Right lobe of liver (tissue), 6 donors: ENCODE measurements around the gene SHC2. TPM values are rescaled to one million over a fixed set of nuclear protein-coding genes. Genes with fewer than 3 reads are reported as not detected.

Experiments
- ATAC-seq, 4 donors: fragments of 200-7000 bp; cut with Tn5 transposase; one replicate each; pipeline ENCODE4 v1.9.1; 2020; ENCODE audit warnings: mild to moderate bottlenecking in 4 of 4, moderate library complexity in 4 of 4
- DNase-seq, 3 donors: peaks; one replicate each; pipeline ENCODE4 v3.0.0-alpha.2; 2020
- H3K27ac ChIP-seq, 3 donors: fragments of 200-600 bp; one replicate each; pipeline ENCODE4 v1.8.0; 2022
- H3K27me3 ChIP-seq, 2 donors: fragments of 200-600 bp; one replicate each; pipeline ENCODE4 v1.8.0; 2022
- H3K36me3 ChIP-seq, 4 donors: fragments of 200-600 bp; sonication (generic) in 1 of 4; one replicate each; pipeline versions ENCODE4 v1.5.1 to v1.8.0; 2017 to 2022; ENCODE audit warnings: control low read depth in 1 of 4
- H3K4me1 ChIP-seq, 4 donors: fragments of 200-600 bp; sonication (generic) in 1 of 4; one replicate each; pipeline versions ENCODE4 v1.5.1 to v1.8.0; 2017 to 2022; ENCODE audit warnings: control low read depth in 1 of 4
- H3K4me3 ChIP-seq, 3 donors: fragments of 200-600 bp; one replicate each; pipeline ENCODE4 v1.8.0; 2022
- H3K9me3 ChIP-seq, 4 donors: fragments of 200-600 bp; sonication (generic) in 1 of 4; one replicate each; pipeline versions ENCODE4 v1.5.1 to v1.8.0; 2017 to 2022; ENCODE audit warnings: control low read depth in 1 of 4
- CTCF ChIP-seq, 4 donors: fragments of 200-600 bp in 3 of 4; fragments of 450-650 bp in 1 of 4; IDR thresholded peaks; one replicate each; pipeline versions ENCODE4 v1.5.1 to v1.8.0; 2016 to 2022; ENCODE audit warnings: antibody characterized with exemption in 4 of 4, mild to moderate bottlenecking in 2 of 4
- POLR2A ChIP-seq: fragments of 450-650 bp; IDR thresholded peaks from one replicate; pipeline ENCODE4 v1.6.1; 2017; ENCODE audit warnings: antibody characterized with exemption, mild to moderate bottlenecking
- WGBS: methylation state at CpG from one replicate; pipeline ENCODE4 v1.1.6; 2018; ENCODE audit warnings: low coverage, low lambda C conversion rate; ENCODE audit not compliant: insufficient coverage; ENCODE audit errors: missing lambda C conversion rate; 5-methylcytosine and 5-hydroxymethylcytosine counted together
- intact Hi-C, 2 donors: fragments of 100-400 bp; cut with DNase I; formaldehyde crosslinking; loops; one replicate each; pipeline versions ENCODE4 v1.11.2 to v1.14.1; 2022
- total RNA-seq, 6 experiments: library from RNA; depleted of rRNA in 2 of 6; stranded (reverse); fragments of >200 nt in 2 of 6; fragmentation: NEBNext Ultra II Directional in 3 of 6; extraction: Animal tissue kit (Norgen Biotek cat#: 25700) in 3 of 6; gene quantifications; one replicate each; pipeline versions ENCODE4 v1.1.0 to v1.2.4, GENCODE V29; 2016 to 2023
- donor health status: DM: no; HTN: yes; CAD: no.
- donor health status: DM: no; HTN: no; CAD: no.
- donor health status: DM: no; HTN: no; CAD: no.
- donor health status: DM: no; HTN: yes; CAD: no.
- donor health status: DM: no; HTN: yes; CAD: no.

Gene SHC2
- total RNA-seq, 6 experiments from 2014 or later: 48.4 to 69.9 (median 59.1) TPM

DNA sequence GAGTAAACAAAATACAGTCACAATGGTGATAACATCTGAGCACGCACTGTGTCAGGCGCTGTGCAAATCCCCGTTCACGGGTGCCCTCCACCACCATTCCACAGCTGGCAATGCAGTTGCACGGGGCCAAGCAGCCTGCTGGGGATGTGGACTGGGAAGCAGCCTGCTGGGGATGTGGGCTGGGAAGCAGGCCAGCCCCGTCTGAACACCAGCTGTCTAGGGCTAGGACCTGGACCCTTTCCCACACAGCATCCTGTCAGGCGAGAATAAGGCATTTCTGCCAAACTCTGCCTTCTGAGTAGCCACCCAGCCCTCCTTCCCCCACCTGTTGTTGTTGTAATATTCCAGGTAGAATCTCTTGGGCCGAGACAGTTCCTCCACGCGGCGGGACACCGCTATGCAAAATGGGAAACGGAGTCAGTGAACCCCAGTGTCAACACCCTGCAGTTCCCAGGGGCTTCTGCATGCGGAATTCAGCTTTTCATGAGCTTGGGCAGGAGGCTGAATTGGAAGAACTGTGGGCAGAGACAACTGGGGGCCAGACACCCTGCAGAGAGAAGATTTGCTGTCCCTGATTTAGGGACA is 88.4 kb downstream of the SHC2 start:
- no peaks in the 10 kb centered on the region for H3K27me3 ChIP-seq
- no peaks in the 10 kb centered on the region for H3K9me3 ChIP-seq
- DNase-seq (no peak), ATAC-seq (peak; percentile 21 to 46 (median 32))
- intact Hi-C loops: no loop called here
- 32% methylated on average over 6 of the region's 14 CpGs for WGBS
- no peak overlapping the region for H3K4me3 ChIP-seq
- H3K4me1 ChIP-seq: no peaks in the 10 kb centered on the region
- TF ChIP-seq CTCF (IDR thresholded peaks at IDR 0.05) (no peak), POLR2A (no peak)
- H3K36me3 ChIP-seq: no peaks in the 10 kb centered on the region
- H3K27ac ChIP-seq: no peak overlapping the region

GRCh38 chr19:371501-372168 is 89.2 kb downstream of the SHC2 start:
- Histone ChIP-seq H3K4me3 (no peak overlapping the region), H3K4me1 (no peaks in the 10 kb centered on the region), H3K27me3 (no peaks in the 10 kb centered on the region), H3K27ac (no peak overlapping the region), H3K36me3 (no peaks in the 10 kb centered on the region), H3K9me3 (no peaks in the 10 kb centered on the region)
- 50% methylated on average over 14 of the region's 17 CpGs for whole genome bisulfite sequencing
- TF ChIP-seq POLR2A (no peak), CTCF (IDR thresholded peaks at IDR 0.05) (no peak)
- intact Hi-C loops: no loop called here
- DNase-seq: no peak
- ATAC-seq: no peak

- no peak overlapping the region for H3K27ac ChIP-seq
- H3K4me1 ChIP-seq: no peaks in the 10 kb centered on the region
- intact Hi-C loops: no loop called here
- no peak for TF ChIP-seq POLR2A
- no peak for TF ChIP-seq CTCF (IDR thresholded peaks at IDR 0.05)
- no peaks in the 10 kb centered on the region for H3K9me3 ChIP-seq
- no peak for DNase-seq
- no peak overlapping the region for H3K4me3 ChIP-seq
- no peaks in the 10 kb centered on the region for H3K27me3 ChIP-seq
- H3K36me3 ChIP-seq: no peaks in the 10 kb centered on the region
- 82% methylated on average over 17 of the region's 43 CpGs for WGBS
- ATAC-seq: no peak
Observed at GRCh38 chr19:370641-371330, 90.0 kb downstream of the SHC2 start.

DNA sequence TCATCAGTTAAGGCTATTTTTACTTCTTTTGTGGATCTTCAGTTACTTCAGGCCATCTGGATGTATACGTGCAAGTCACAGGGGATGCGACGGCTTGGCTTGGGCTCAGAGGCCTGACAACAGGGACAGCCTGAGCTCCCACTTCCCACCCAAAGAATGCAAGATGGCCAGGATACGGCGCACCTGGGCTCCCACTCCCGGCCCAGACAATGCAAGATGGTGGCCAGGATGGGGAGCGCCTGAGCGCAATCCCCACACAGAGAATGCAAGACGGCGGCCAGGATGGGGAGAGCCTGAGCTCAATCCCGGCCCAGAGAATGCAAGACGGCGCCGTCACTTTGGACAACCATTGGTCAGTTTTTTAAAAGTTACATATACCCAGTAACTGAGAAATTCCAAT is 91.0 kb downstream of the SHC2 start:
- no peak overlapping the region for H3K4me3 ChIP-seq
- no peak overlapping the region for H3K27ac ChIP-seq
- H3K36me3 ChIP-seq: no peaks in the 10 kb centered on the region
- intact Hi-C loops: no loop called here
- ATAC-seq: no peak
- TF ChIP-seq CTCF (IDR thresholded peaks at IDR 0.05) (no peak), POLR2A (no peak)
- DNase-seq: no peak
- WGBS: 97% methylated on average over 5 of the region's 14 CpGs
- no peaks in the 10 kb centered on the region for H3K9me3 ChIP-seq
- H3K4me1 ChIP-seq: no peaks in the 10 kb centered on the region
- H3K27me3 ChIP-seq: no peaks in the 10 kb centered on the region
